OCI-LY7 (cell line): Measurements from ENCODE around the gene KHDRBS1.

ENCODE experiments used
- EZH2phosphoT487 ChIP-seq: fragments of 200-600 bp; sonication (generic); IDR thresholded peaks from 2 replicates; pipeline ENCODE4 v1.6.1; 2018; ENCODE audit warnings: low read depth, borderline replicate concordance, mild to moderate bottlenecking, mixed run types, antibody characterized with exemption, low read length, moderate library complexity, mixed read lengths
- TF ChIP-seq, protein P1 (sequence below): fragments of 200-600 bp; sonication (generic); conservative IDR thresholded peaks from 2 replicates; pipeline ENCODE4 v1.5.1; 2014; ENCODE audit warnings: mild to moderate bottlenecking, antibody characterized with exemption, low read length, moderate library complexity, mixed read lengths

GRCh38 chr1:32028746-32029145 is 15.1 kb downstream of the KHDRBS1 start:
- TF ChIP-seq, protein P1, sequence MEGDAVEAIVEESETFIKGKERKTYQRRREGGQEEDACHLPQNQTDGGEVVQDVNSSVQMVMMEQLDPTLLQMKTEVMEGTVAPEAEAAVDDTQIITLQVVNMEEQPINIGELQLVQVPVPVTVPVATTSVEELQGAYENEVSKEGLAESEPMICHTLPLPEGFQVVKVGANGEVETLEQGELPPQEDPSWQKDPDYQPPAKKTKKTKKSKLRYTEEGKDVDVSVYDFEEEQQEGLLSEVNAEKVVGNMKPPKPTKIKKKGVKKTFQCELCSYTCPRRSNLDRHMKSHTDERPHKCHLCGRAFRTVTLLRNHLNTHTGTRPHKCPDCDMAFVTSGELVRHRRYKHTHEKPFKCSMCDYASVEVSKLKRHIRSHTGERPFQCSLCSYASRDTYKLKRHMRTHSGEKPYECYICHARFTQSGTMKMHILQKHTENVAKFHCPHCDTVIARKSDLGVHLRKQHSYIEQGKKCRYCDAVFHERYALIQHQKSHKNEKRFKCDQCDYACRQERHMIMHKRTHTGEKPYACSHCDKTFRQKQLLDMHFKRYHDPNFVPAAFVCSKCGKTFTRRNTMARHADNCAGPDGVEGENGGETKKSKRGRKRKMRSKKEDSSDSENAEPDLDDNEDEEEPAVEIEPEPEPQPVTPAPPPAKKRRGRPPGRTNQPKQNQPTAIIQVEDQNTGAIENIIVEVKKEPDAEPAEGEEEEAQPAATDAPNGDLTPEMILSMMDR: no peak
- TF ChIP-seq EZH2phosphoT487: no peak
